CD4-positive, alpha-beta T cell treated with Interleukin-21 for 1 hour (primary cell): ENCODE data around the gene STMN3.
"Not testable (repeated sequence)": the region's sequence is repeated elsewhere in the genome, so short reads cannot be mapped to it uniquely, and the experiment has no call there.

Experiments
- DNase-seq: peaks from one replicate; pipeline ENCODE4 v3.0.0-alpha.2; 2020

The STMN3 gene

GRCh38 chr20:63653974-63654668, 897 bp upstream of the STMN3 start:
- DNase-seq: no peak

DNA sequence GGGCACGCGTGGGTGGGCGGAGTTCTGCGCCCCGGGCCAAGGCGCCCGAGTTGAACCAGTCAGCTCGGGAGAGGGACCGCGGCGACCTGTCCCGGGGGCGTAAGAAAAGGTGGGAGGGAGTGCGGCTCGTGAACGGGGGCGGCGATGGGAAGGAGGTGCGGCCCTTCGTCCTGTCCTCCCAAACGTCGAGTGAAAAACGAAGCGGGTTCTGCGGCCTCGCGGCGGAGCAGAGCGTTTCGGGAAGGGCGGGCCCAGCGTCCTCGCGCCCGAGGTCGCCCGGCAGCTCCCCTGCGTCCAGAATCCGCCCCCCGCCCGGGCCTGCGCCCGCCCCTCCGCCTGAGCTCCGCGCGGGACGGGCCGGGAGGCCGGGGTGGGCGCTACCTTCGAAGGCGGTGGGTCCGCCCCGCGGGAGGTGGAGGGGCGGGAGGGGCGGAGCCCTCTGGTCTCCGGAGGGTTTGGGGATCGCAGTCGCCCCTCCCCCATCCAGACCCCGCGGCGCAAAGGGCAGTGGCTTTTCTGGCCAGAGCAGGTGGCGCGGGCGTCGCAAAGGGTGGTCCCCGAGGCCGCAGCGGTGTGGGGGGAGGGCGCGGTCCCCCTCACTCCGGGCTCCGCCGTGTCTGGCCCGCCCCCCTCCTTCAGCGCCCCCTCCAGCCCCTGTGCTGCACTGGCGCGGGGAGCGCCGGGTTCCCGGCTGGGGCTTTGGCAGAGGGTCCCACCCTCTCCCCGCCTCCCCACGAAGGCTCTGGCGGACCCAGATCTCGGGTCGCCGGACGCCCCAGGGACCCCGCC, 838 bp downstream of the STMN3 start:
- peak; percentile 48 for DNase-seq

- no peak for DNase-seq
Observed at GRCh38 chr20:63651942-63652191, 1.4 kb downstream of the STMN3 start.

DNA sequence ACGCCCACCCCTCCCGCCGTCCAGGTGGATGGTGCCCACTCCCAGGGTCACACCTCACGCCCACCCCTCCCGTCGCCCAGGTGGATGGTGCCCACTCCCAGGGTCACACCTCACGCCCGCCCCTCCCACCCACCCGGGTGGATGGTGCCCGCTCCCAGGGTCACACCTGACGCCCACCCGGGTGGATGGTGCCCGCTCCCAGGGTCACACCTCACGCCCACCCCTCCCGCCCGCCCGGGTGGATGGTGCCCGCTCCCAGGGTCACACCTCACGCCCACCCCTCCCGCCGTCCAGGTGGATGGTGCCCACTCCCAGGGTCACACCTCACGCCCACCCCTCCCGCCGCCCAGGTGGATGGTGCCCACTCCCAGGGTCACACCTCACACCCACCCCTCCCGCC, 2.7 kb downstream of the STMN3 start:
- DNase-seq: not testable (repeated sequence)

DNA sequence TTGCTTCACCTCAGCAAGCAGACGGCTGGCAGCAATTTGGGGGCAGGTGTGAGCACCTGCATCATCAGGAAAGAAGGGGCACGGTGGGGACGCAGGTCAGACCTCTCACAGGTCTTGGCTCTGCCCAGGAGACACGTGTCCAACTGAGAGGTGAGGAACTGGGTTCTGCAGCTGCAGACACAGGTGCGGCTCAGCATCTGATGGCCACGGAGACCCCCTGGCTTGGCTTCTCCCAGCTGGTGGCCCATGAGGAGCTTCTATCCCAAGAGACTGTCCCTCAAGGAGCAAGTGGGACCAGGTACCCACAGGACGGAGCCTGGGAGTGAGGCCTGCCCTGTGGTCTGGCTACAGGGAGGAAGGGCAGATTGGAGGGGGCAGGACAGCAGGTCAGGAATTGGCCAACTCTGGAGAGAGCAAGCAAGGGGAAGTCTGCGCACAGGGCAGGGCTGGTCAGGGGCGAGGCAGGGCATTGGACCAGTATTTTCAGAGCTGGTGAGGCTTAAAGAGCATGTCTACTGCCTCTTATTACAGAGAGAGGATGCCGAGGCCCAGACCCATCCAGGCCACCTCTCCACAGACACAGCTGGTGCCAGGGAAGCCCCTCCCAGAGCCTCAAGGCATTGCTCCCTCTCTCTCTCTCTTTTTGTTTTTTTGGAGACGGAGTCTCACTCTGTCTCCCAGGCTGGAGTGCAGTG, 4.2 kb downstream of the STMN3 start:
- DNase-seq: no peak

DNA sequence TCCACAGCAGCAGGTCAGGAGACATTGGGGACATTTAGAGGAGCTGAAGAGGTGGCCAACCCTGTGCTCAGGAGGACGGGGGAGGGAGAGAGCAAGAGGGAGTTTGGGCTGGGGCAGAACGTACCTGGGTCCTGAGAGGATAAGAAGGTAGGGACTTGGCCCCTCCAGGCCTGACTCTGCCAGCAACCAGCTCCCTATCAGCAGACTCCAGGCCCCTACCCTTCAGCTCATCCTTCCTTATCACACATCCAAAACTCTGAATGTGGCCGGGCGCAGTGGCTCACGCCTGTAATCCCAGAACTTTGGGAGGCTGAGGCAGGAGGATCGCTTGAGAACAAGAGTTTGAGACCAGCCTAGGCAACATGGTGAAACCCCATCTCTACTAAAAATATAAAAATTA, 5.0 kb downstream of the STMN3 start:
- no peak for DNase-seq

DNA sequence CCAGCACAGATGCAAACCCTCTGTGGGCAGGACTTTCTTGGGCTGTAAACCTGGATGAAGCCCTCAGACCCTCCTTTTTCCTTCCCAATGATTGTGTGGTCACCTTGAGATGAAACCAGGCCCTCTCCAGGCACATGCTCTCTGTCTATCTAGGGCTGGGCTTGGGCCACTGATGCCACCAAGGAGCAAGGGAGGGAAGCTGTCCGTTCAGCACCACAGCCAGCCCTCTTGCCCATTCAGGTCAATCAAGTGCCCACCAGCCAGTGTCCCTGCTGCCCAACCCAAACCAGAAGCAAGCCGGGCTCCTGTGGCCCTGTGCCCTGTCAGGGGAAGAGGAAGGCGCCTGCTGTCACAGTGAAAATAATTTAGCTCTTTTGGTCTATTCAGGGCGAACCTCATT, 8.0 kb downstream of the STMN3 start:
- no peak for DNase-seq

- DNase-seq: no peak
Observed at GRCh38 chr20:63643946-63644345, 9.3 kb downstream of the STMN3 start.

DNA sequence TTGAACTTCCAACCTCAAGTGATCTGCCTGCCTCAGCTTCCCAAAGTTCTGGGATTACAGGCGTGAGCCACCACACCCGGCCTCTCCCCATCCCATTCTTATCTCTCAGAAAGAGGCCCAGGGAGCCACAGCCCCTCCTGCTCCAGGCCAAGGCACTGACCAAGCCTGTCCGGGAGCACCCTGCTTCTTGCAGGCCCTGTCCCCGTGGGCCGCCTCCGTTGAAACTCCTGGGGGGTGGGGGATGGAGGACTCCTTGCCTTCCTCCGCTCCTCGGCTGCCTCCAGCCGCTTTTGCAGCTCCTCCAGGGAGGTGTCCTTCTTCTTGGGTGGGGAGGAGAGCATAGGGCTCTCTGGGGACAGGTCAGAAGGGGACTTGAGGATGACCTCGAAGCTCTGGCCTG, 9.7 kb downstream of the STMN3 start:
- DNase-seq: no peak

- no peak for DNase-seq
Observed at GRCh38 chr20:63642527-63643247, 10.5 kb downstream of the STMN3 start.

- DNase-seq: peak; percentile 97
Observed at GRCh38 chr20:63641792-63642523, 11.3 kb downstream of the STMN3 start.

DNA sequence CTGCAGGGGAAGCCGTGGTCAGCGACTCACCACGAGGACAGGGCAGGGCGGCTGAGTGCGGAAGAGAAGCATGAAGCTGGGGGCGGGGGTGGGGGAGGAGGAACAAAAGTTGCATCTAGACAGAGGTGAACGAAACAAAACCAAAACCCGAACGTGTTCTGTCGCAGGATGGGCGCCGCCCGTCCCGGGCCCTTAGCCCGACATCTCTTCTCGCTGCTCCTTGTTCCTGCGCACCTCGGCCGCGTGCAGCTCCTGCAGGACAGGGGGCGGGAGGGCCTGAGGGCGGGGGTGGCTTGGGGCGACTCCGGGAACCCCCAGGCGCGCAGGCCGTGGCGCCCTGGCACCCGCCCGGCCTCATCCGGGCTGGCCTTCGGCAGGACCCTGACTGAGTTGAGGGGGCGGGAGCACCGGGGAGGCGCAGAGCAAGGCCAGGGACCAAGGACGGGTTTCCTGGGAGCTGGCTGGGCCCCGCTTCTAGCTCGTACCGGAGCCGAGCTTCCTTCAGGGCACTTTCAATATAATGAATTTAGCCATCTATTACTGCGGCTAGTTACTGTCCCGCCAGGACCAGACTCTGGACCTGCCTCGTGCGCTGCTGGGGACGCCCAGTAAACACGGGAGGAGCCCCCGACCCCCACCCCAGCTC, 12.0 kb downstream of the STMN3 start:
- DNase-seq: peak; percentile 62

DNA sequence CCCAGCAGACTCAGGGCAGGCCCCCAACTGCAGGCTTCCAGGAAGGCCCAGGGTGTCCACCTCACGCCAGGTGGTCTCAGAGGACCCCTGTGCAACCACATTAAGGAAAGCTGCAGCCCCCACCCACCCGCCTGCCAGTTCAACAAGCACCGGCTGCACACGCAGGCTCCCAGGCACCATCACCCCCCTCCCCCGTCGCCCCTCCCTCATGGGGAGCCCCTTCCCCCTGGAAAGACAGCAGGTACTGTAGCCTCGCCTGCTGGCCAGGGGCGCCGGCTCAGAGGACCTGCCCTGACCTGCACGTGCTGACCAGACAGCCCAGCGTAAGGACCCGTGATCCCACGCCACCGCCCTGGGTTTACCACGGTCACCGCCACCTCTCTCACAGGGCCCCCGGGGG, 12.5 kb downstream of the STMN3 start:
- DNase-seq: not testable (repeated sequence)

DNA sequence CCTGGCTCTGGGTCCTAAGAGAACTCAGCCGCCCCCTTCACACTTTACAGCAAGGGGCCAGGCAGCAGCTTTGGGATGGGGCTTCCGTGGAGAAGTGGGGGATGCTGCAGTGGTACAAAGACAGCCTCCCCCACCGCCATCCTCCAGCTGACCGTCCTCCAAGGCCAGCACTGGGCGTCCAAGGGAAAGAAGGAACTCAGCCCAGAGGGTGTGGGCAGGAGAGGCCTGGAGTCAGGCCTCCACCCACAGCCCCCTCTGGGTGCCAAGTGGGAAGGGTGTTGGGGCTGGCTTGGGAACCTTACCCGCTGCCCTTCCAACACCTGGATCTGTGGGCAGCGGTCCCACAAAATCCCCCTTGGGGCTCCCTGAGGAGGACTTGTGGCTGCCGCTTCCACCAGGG, 13.1 kb downstream of the STMN3 start:
- no peak for DNase-seq

DNA sequence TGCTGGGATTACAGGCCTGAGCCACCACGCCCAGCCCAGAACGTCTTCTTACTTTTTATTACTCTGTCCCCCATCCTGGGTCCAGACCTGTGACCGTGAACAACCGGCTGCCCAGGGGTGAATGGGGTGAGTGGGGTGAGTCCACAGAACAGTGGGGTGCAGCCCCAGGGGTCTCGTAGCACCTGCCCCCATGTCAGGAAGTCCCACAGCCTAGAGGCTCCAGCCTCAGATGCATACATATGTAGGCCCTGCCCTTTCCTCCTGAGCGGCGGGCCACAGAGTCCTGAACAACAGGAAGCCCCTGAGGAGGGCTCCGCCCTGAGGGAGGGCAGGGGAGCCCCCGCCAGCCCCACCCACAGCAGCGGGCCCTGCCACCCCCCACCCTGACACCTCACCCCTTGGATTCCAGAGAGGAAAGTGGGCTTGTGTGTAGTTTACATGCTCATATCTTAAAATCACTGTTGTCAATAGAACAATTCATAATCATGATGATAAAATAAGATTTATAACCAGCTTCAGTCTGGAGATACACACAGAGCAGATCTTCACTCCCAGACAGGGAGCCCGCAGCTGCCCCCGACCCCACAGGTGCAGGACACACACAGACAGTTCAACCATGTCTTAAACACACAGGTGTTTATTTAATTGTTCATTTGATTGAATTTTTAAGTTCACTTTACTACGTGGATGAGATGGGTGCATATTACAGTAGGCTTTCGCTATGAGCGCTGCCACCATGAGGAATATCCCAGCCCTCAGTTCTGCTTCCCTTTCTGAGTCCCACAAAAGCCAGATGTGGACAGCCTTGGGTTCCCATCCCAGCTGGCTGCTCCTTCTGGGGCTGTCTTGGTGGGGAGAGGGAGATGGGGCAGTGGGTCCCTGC, 13.9 kb downstream of the STMN3 start:
- DNase-seq: peak; percentile 75

GRCh38 chr20:63636752-63637628, 16.2 kb downstream of the STMN3 start:
- DNase-seq: no peak

GRCh38 chr20:63635431-63636141, 17.6 kb downstream of the STMN3 start:
- DNase-seq: peak; percentile 84

- DNase-seq: no peak
Observed at GRCh38 chr20:63633732-63634131, 19.5 kb downstream of the STMN3 start.

DNA sequence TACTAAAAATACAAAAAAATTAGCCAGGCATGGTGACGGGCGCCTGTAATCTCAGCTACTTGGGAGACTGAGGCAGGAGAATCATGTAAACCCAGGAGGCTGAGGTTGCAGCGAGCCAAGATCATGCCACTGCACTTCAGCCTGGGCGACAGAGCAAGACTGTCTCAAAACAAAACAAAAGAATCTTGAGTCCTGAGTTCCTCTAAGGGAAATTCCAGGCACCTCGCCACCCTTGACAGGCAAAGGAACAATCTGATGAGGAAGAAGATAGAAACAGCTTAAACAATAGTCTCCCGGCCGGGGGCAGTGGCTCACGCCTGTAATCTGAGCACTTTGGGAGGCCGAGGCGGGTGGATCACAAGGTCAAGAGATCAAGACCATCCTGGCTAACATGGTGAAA, 21.8 kb downstream of the STMN3 start:
- not testable (repeated sequence) for DNase-seq
